ENCODE measurements around the gene DPEP1.

DPEP1 gene

DNA sequence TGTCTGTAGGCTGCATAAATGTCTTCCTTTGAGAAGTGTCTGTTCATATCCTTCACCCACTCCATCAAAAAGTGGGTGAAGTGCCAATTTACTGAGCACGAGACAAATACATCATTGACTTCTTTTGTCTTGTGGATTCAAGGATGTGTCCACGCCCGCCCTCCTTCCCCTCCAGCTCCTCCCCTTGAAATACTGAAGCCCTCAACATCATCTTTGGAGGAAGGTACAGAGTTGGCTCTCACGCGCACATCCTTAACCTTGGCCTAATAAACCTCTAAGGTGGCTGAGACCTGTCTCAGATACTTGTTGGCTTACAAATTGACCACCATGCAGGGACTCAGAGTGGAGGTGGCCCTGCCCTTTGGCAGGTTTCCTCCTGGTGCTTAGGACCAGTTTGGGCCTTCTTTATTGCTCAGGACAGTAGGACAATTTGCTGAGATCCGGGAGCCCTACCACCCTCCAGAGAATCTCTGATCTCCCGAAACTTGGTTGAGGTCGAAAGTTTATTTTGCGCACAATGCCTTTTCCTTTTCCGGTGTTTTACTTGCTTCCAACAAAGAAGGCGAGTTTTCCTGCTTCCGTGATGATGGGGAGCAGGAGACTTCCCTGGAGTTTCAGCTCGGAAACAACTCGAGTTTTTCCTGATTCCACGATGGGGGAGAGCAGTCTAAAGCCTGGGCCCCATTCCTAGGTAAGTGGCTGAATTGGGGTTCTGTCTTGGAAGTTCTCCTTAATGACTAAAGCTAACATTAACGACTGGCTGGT, 58.9 kb downstream of the DPEP1 start:
- H3K9me3 ChIP-seq (replicated peaks; ENCODE audit: insufficient read depth, low read length) = no peaks in the 10 kb centered on the region
- H3K27me3 ChIP-seq (replicated peaks; ENCODE audit: insufficient read depth, low read length) = no peaks in the 10 kb centered on the region
- H3K4me2 ChIP-seq (ENCODE audit: low read depth, low read length) = no peak overlapping the region
- TF ChIP-seq EZH2phosphoT487 (IDR thresholded peaks at IDR 0.05; ENCODE audit: low read length) = no peak
- TF ChIP-seq, protein P1, sequence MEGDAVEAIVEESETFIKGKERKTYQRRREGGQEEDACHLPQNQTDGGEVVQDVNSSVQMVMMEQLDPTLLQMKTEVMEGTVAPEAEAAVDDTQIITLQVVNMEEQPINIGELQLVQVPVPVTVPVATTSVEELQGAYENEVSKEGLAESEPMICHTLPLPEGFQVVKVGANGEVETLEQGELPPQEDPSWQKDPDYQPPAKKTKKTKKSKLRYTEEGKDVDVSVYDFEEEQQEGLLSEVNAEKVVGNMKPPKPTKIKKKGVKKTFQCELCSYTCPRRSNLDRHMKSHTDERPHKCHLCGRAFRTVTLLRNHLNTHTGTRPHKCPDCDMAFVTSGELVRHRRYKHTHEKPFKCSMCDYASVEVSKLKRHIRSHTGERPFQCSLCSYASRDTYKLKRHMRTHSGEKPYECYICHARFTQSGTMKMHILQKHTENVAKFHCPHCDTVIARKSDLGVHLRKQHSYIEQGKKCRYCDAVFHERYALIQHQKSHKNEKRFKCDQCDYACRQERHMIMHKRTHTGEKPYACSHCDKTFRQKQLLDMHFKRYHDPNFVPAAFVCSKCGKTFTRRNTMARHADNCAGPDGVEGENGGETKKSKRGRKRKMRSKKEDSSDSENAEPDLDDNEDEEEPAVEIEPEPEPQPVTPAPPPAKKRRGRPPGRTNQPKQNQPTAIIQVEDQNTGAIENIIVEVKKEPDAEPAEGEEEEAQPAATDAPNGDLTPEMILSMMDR (IDR thresholded peaks at IDR 0.05; ENCODE audit: low read length) = no peak
- no peak for TF ChIP-seq EZH2 (optimal IDR thresholded peaks at IDR 0.05; ENCODE audit: low read depth, low read length)
- no peak for DNase-seq
- H3K9me2 ChIP-seq (replicated peaks; ENCODE audit: insufficient read depth, low read length) = no peaks in the 10 kb centered on the region
- no peak overlapping the region for H3K4me3 ChIP-seq (ENCODE audit: low read length)
- no peaks in the 10 kb centered on the region for H3F3A ChIP-seq (ENCODE audit: insufficient read depth, low read length)
- H3K36me3 ChIP-seq (replicated peaks; ENCODE audit: insufficient read depth, low read length) = no peaks in the 10 kb centered on the region
- H3K27ac ChIP-seq (ENCODE audit: low read length) = no peak overlapping the region
- no peaks in the 10 kb centered on the region for H3K79me2 ChIP-seq (ENCODE audit: low read length)
- H4K20me1 ChIP-seq (ENCODE audit: insufficient read depth, low read length) = no peaks in the 10 kb centered on the region
- no peaks in the 10 kb centered on the region for H3K4me1 ChIP-seq (ENCODE audit: low read length)
- no peak overlapping the region for H2AFZ ChIP-seq (ENCODE audit: low read length)
- no peak overlapping the region for H3K9ac ChIP-seq (ENCODE audit: low read length)

DNA sequence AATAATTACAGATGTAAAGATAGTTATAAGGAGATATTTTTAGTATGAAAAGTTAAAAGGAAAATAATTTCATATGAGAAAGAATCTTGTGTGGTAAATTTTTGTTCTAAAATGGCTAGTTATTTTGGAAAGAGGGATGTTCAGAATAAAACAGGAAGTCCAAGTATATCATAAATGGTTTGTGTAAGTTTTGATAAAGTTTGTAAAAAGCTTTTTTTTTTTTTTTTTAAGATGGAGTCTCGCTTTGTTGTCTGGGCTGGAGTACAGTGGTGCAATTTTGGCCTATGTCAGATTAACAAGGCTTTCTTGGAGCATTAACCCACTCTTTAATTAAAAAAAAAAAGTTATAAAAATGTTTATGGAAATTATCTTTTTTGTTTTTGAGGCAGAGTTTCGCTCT, 64.8 kb downstream of the DPEP1 start:
- TF ChIP-seq, protein P1 (IDR thresholded peaks at IDR 0.05; ENCODE audit: low read length) = no peak
- TF ChIP-seq EZH2 (optimal IDR thresholded peaks at IDR 0.05; ENCODE audit: low read depth, low read length) (no peak), EZH2phosphoT487 (IDR thresholded peaks at IDR 0.05; ENCODE audit: low read length) (no peak)
- H3K9me3 ChIP-seq (replicated peaks; ENCODE audit: insufficient read depth, low read length) = no peaks in the 10 kb centered on the region
- H3K9ac ChIP-seq (ENCODE audit: low read length) = no peak overlapping the region

DNA sequence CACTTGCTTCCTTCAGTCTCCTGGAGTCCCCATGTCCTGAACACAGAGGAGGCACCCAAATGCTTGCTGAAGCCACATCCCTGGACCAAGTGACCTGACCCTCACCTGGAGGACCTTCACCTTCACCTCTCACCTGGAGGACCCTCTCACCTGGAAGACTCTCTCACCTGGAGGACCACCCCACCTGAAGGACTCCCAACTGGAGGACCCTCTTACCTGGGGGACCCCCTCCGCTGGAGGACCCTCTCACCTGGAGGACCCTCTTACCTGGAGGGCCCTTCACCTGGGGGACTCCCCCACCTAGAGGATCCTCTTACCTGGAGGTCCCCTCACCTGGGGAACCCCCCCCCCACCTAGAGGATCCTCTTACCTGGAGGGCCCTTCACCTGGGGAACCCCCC, 72.5 kb downstream of the DPEP1 start:
- no peak for DNase-seq
- H3F3A ChIP-seq (ENCODE audit: insufficient read depth, low read length) = no peaks in the 10 kb centered on the region
- peaks cover 4% of the 10 kb centered on the region for H3K79me2 ChIP-seq (ENCODE audit: low read length)
- H3K27me3 ChIP-seq (replicated peaks; ENCODE audit: insufficient read depth, low read length) = no peaks in the 10 kb centered on the region
- no peaks in the 10 kb centered on the region for H4K20me1 ChIP-seq (ENCODE audit: insufficient read depth, low read length)
- no peaks in the 10 kb centered on the region for H3K9me2 ChIP-seq (replicated peaks; ENCODE audit: insufficient read depth, low read length)
- H3K4me2 ChIP-seq (ENCODE audit: low read depth, low read length) = no peak overlapping the region
- no peaks in the 10 kb centered on the region for H3K9me3 ChIP-seq (replicated peaks; ENCODE audit: insufficient read depth, low read length)
- H3K9ac ChIP-seq (ENCODE audit: low read length) = no peak overlapping the region
- no peak overlapping the region for H2AFZ ChIP-seq (ENCODE audit: low read length)
- no peaks in the 10 kb centered on the region for H3K36me3 ChIP-seq (replicated peaks; ENCODE audit: insufficient read depth, low read length)
- H3K4me3 ChIP-seq (ENCODE audit: low read length) = no peak overlapping the region
- no peaks in the 10 kb centered on the region for H3K4me1 ChIP-seq (ENCODE audit: low read length)
- H3K27ac ChIP-seq (ENCODE audit: low read length) = no peak overlapping the region
- TF ChIP-seq EZH2phosphoT487 (IDR thresholded peaks at IDR 0.05; ENCODE audit: low read length) (no peak), EZH2 (optimal IDR thresholded peaks at IDR 0.05; ENCODE audit: low read depth, low read length) (no peak)
- TF ChIP-seq, protein P1 (IDR thresholded peaks at IDR 0.05; ENCODE audit: low read length) = no peak

More for the DNA sequence above, 64.8 kb downstream of the DPEP1 start:
- H3K9me2 ChIP-seq (replicated peaks; ENCODE audit: insufficient read depth, low read length) = no peaks in the 10 kb centered on the region
- no peaks in the 10 kb centered on the region for H3K27me3 ChIP-seq (replicated peaks; ENCODE audit: insufficient read depth, low read length)
- H3K4me2 ChIP-seq (ENCODE audit: low read depth, low read length) = no peak overlapping the region
- H3K79me2 ChIP-seq (ENCODE audit: low read length) = no peaks in the 10 kb centered on the region
- no peak overlapping the region for H3K4me3 ChIP-seq (ENCODE audit: low read length)
- H3K36me3 ChIP-seq (replicated peaks; ENCODE audit: insufficient read depth, low read length) = no peaks in the 10 kb centered on the region
- H2AFZ ChIP-seq (ENCODE audit: low read length) = no peak overlapping the region
- no peaks in the 10 kb centered on the region for H3F3A ChIP-seq (ENCODE audit: insufficient read depth, low read length)
- H3K4me1 ChIP-seq (ENCODE audit: low read length) = no peaks in the 10 kb centered on the region
- no peak for DNase-seq
- H4K20me1 ChIP-seq (ENCODE audit: insufficient read depth, low read length) = no peaks in the 10 kb centered on the region
- H3K27ac ChIP-seq (ENCODE audit: low read length) = no peak overlapping the region

Measured in MM.1S (cell line).